Skeletal muscle satellite cell (primary cell): ENCODE data around the gene GRID2.

Experiments used
- H3K27me3 ChIP-seq: 2 replicates; pipeline ENCODE4 v1.7.0; 2013; ENCODE audit warnings: low read length; ENCODE audit not compliant: control insufficient read depth, insufficient read depth
- H3K36me3 ChIP-seq: 2 replicates; pipeline ENCODE4 v1.7.0; 2013; ENCODE audit warnings: mild to moderate bottlenecking, control low read depth, low read length; ENCODE audit not compliant: insufficient read depth
- H3K4me1 ChIP-seq: 2 replicates; pipeline ENCODE4 v1.7.0; 2013; ENCODE audit warnings: low read length; ENCODE audit not compliant: control insufficient read depth, insufficient read depth
- H3K4me2 ChIP-seq: 2 replicates; pipeline ENCODE4 v1.7.0; 2013; ENCODE audit warnings: mild to moderate bottlenecking, low read length
- H3K4me3 ChIP-seq: 2 replicates; pipeline ENCODE4 v1.7.0; 2013; ENCODE audit warnings: low read length
- H3K9ac ChIP-seq: 2 replicates; pipeline ENCODE4 v1.7.0; 2013; ENCODE audit warnings: mild to moderate bottlenecking, low read depth, low read length, moderate library complexity
- H3K9me3 ChIP-seq: replicated peaks from 2 replicates; pipeline ENCODE4 v1.7.0; 2013; ENCODE audit warnings: mild to moderate bottlenecking, control low read depth, low read length

Gene GRID2

GRCh38 chr4:93416344-93417128 is 1112.8 kb downstream of the GRID2 start:
- H3K4me1 ChIP-seq, result no peaks in the 10 kb centered on the region
- H3K4me3 ChIP-seq, result no peak overlapping the region
- H3K9ac ChIP-seq, result no peak overlapping the region
- no peaks in the 10 kb centered on the region for H3K9me3 ChIP-seq
- no peaks in the 10 kb centered on the region for H3K27me3 ChIP-seq
- no peaks in the 10 kb centered on the region for H3K36me3 ChIP-seq
- no peak overlapping the region for H3K4me2 ChIP-seq

- H3K27me3 ChIP-seq, result no peaks in the 10 kb centered on the region
- H3K36me3 ChIP-seq, result no peaks in the 10 kb centered on the region
- H3K9ac ChIP-seq, result no peak overlapping the region
- H3K4me1 ChIP-seq, result no peaks in the 10 kb centered on the region
- no peak overlapping the region for H3K4me2 ChIP-seq
- no peaks in the 10 kb centered on the region for H3K9me3 ChIP-seq
- no peak overlapping the region for H3K4me3 ChIP-seq
Observed at GRCh38 chr4:93431371-93431770, 1127.6 kb downstream of the GRID2 start.

GRCh38 chr4:93433840-93434239 is 1130.1 kb downstream of the GRID2 start:
- no peaks in the 10 kb centered on the region for H3K36me3 ChIP-seq

GRCh38 chr4:93436000-93436626 is 1132.3 kb downstream of the GRID2 start:
- Histone ChIP-seq H3K4me1 (no peaks in the 10 kb centered on the region), H3K4me3 (no peak overlapping the region), H3K9me3 (no peaks in the 10 kb centered on the region), H3K9ac (no peak overlapping the region), H3K36me3 (no peaks in the 10 kb centered on the region), H3K4me2 (no peak overlapping the region), H3K27me3 (no peaks in the 10 kb centered on the region)

More at GRCh38 chr4:93433840-93434239, 1130.1 kb downstream of the GRID2 start:
- Histone ChIP-seq H3K9ac (no peak overlapping the region), H3K4me1 (no peaks in the 10 kb centered on the region), H3K4me3 (no peak overlapping the region), H3K27me3 (no peaks in the 10 kb centered on the region), H3K9me3 (no peaks in the 10 kb centered on the region), H3K4me2 (no peak overlapping the region)

DNA sequence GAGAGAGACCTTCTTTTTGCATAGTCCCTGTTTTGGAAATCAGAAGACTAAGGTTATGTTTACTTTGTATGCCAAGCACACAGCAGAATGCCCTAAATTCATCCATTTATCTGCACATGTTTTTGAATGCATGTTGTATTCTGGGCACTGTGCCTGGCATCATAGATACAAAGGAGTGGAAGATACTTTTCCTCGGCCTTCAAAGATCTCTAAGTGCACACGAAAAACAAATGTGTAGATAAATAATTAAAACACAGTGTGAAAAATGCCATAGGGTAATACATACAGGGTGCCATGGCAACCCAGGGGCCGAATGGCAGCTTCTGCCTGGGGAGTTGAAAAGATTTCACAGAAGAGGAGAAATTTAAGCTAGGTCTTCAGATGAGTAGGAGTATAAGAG is 1134.2 kb downstream of the GRID2 start:
- Histone ChIP-seq H3K27me3 (no peaks in the 10 kb centered on the region), H3K4me1 (no peaks in the 10 kb centered on the region)

DNA sequence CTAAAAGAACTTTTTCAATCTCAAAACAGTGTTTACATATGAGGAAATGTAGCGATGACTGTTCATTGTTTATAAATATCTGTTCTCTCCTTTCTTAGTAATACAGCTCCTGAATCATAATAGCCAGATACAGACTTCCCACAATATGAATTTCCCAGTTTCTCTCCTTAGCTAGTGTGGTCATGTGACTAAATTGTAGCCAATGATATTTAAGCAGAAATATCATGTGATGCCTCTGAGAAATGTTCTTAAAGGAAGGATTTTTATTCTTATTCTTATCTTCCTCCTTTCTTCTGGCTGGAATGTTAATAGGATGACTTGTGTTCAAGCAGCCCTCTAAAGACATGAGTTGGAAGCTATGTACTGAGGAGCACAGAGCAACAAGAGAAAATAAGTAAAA is 1141.1 kb downstream of the GRID2 start:
- no peak overlapping the region for H3K4me2 ChIP-seq
- no peak overlapping the region for H3K9ac ChIP-seq
- H3K4me1 ChIP-seq, result no peaks in the 10 kb centered on the region
- H3K4me3 ChIP-seq, result no peak overlapping the region
- no peaks in the 10 kb centered on the region for H3K27me3 ChIP-seq
- no peaks in the 10 kb centered on the region for H3K36me3 ChIP-seq
- no peaks in the 10 kb centered on the region for H3K9me3 ChIP-seq

More for the DNA sequence above, 1134.2 kb downstream of the GRID2 start:
- no peak overlapping the region for H3K4me2 ChIP-seq
- no peaks in the 10 kb centered on the region for H3K36me3 ChIP-seq
- H3K4me3 ChIP-seq, result no peak overlapping the region
- H3K9me3 ChIP-seq, result no peaks in the 10 kb centered on the region
- H3K9ac ChIP-seq, result no peak overlapping the region

DNA sequence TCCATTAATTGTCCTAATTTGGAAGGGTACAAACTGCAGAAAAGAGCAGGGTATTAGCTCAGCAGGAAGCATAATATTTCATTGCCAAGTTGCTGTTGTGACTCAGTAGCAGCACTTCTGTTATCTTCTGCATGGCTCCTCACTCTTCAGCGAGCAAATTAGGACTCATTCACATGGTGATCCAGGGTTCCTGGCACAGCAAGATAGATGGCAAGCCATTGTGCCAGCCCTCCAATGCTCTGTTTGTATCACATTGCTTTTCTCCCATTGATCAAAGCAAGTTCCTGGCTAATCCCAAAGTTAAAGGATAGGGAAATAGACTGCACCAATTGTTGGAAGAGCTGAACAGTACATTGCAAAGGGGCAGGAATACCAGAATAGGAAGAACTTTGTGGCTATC is 1142.3 kb downstream of the GRID2 start:
- no peaks in the 10 kb centered on the region for H3K4me1 ChIP-seq
- H3K9ac ChIP-seq, result no peak overlapping the region
- H3K4me3 ChIP-seq, result no peak overlapping the region
- no peaks in the 10 kb centered on the region for H3K36me3 ChIP-seq
- no peak overlapping the region for H3K4me2 ChIP-seq
- no peaks in the 10 kb centered on the region for H3K9me3 ChIP-seq
- H3K27me3 ChIP-seq, result no peaks in the 10 kb centered on the region

GRCh38 chr4:93448691-93449293 is 1145.0 kb downstream of the GRID2 start:
- Histone ChIP-seq H3K27me3 (no peaks in the 10 kb centered on the region), H3K4me1 (no peaks in the 10 kb centered on the region), H3K36me3 (no peaks in the 10 kb centered on the region), H3K9ac (no peak overlapping the region), H3K9me3 (no peaks in the 10 kb centered on the region), H3K4me3 (no peak overlapping the region), H3K4me2 (no peak overlapping the region)

GRCh38 chr4:93451954-93452353 is 1148.2 kb downstream of the GRID2 start:
- Histone ChIP-seq H3K9ac (no peak overlapping the region), H3K4me1 (no peaks in the 10 kb centered on the region), H3K27me3 (no peaks in the 10 kb centered on the region), H3K9me3 (no peaks in the 10 kb centered on the region), H3K4me2 (no peak overlapping the region), H3K4me3 (no peak overlapping the region), H3K36me3 (no peaks in the 10 kb centered on the region)

GRCh38 chr4:93461541-93461940 is 1157.8 kb downstream of the GRID2 start:
- Histone ChIP-seq H3K36me3 (no peaks in the 10 kb centered on the region), H3K4me1 (no peaks in the 10 kb centered on the region), H3K9ac (no peak overlapping the region)

DNA sequence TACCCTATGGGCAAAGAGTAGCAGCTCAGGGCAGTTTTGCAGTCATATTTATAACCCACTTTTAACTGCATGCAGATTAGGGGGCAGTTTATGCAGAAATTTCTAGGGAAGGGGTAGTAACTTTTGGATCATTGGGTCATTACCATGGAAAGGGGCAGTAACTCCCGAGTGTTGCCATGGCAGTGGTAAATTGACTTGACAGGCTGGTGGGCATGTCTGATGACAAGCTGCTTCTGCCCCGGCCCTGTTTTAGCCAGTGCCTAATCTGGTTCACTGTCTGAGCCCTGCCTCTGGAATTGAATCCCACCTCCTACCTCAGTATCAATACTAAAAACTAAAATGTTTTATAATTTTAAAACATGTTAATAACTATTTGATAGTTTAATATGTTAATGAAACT is 1162.7 kb downstream of the GRID2 start:
- Histone ChIP-seq H3K9me3 (no peaks in the 10 kb centered on the region), H3K4me1 (no peaks in the 10 kb centered on the region), H3K4me2 (no peak overlapping the region), H3K9ac (no peak overlapping the region), H3K4me3 (no peak overlapping the region), H3K27me3 (no peaks in the 10 kb centered on the region), H3K36me3 (no peaks in the 10 kb centered on the region)

More at GRCh38 chr4:93461541-93461940, 1157.8 kb downstream of the GRID2 start:
- H3K4me2 ChIP-seq, result no peak overlapping the region
- H3K9me3 ChIP-seq, result no peaks in the 10 kb centered on the region
- H3K27me3 ChIP-seq, result no peaks in the 10 kb centered on the region
- no peak overlapping the region for H3K4me3 ChIP-seq
